Measurements from ENCODE around the gene FAM98B.

GRCh38 chr15:38531509-38531908 is 77.6 kb downstream of the FAM98B start:
- TF ChIP-seq EZH2 (IDR thresholded peaks at IDR 0.05; ENCODE audit: borderline replicate concordance, low read length) (no peak), CTCF (conservative IDR thresholded peaks at IDR 0.05 in 1 of 2, IDR thresholded peaks at IDR 0.05 in 1 of 2; ENCODE audit: extremely low read depth in 1 of 2, insufficient read depth in 1 of 2, low read depth in 1 of 2, low read length in 2 of 2) (no peak)

Measured in mammary epithelial cell (primary cell).